G401.6 (cell line): ENCODE data around the gene UBAC2.

ENCODE experiments used
- FAIRE-seq: peaks from 2 replicates; lab custom pipeline; 2012; peaks lifted over from hg19 to GRCh38; lab: Jason Lieb, UNC

The UBAC2 gene

GRCh38 chr13:99296398-99296797, 95.7 kb downstream of the UBAC2 start:
- FAIRE-seq = no peak

- FAIRE-seq = no peak
Observed at GRCh38 chr13:99297331-99297730, 96.7 kb downstream of the UBAC2 start.

- FAIRE-seq = no peak
Observed at GRCh38 chr13:99298056-99298455, 97.4 kb downstream of the UBAC2 start.

- no peak for FAIRE-seq
Observed at GRCh38 chr13:99299256-99299919, 98.7 kb downstream of the UBAC2 start.

GRCh38 chr13:99299920-99300341, 99.3 kb downstream of the UBAC2 start:
- FAIRE-seq = no peak

- FAIRE-seq = no peak
Observed at GRCh38 chr13:99301056-99301838, 100.6 kb downstream of the UBAC2 start.

- FAIRE-seq = no peak
Observed at GRCh38 chr13:99301913-99302636, 101.4 kb downstream of the UBAC2 start.

GRCh38 chr13:99302637-99303505, 102.2 kb downstream of the UBAC2 start:
- FAIRE-seq = no peak

- no peak for FAIRE-seq
Observed at GRCh38 chr13:99303863-99304521, 103.3 kb downstream of the UBAC2 start.

GRCh38 chr13:99304541-99304940, 103.9 kb downstream of the UBAC2 start:
- no peak for FAIRE-seq

GRCh38 chr13:99305158-99305557, 104.5 kb downstream of the UBAC2 start:
- FAIRE-seq = no peak

- no peak for FAIRE-seq
Observed at GRCh38 chr13:99305566-99305965, 104.9 kb downstream of the UBAC2 start.

GRCh38 chr13:99307247-99307646, 106.6 kb downstream of the UBAC2 start, which contains the start of gene GPR183:
GPR183 (minus strand) TSS chr13:99307399; CDS start chr13:99296145, 11,254 bp downstream.
- no peak for FAIRE-seq

- no peak for FAIRE-seq
Observed at GRCh38 chr13:99307648-99308339, 107.1 kb downstream of the UBAC2 start.

GRCh38 chr13:99308471-99309087, 107.9 kb downstream of the UBAC2 start:
- FAIRE-seq = no peak

- FAIRE-seq = no peak
Observed at GRCh38 chr13:99310382-99311031, 109.9 kb downstream of the UBAC2 start.

- no peak for FAIRE-seq
Observed at GRCh38 chr13:99311137-99311536, 110.5 kb downstream of the UBAC2 start.

- FAIRE-seq = no peak
Observed at GRCh38 chr13:99311748-99312492, 111.3 kb downstream of the UBAC2 start.

GRCh38 chr13:99312493-99312883, 111.8 kb downstream of the UBAC2 start:
- FAIRE-seq = no peak
